Heart left ventricle (tissue), 16 donors: ENCODE measurements around the gene GCNT2. TPM values are rescaled to one million over a fixed set of nuclear protein-coding genes. Genes with fewer than 3 reads are reported as not detected.
"Not testable (repeated sequence)": the region's sequence is repeated elsewhere in the genome, so short reads cannot be mapped to it uniquely, and the experiment has no call there.

Experiments used
- ATAC-seq, 4 donors: fragments of 200-7000 bp; cut with Tn5 transposase; one replicate each; pipeline ENCODE4 v1.9.1; 2020 to 2022; ENCODE audit warnings: moderate library complexity in 4 of 4, mild to moderate bottlenecking in 3 of 4, moderate number of reproducible peaks in 1 of 4
- DNase-seq, 5 donors: peaks; one replicate each; pipeline ENCODE4 v3.0.0-alpha.2; 2020
- H3K27ac ChIP-seq, 12 donors: fragments of 200-600 bp; sonication (generic) in 4 of 12; one replicate each; pipeline versions ENCODE4 v1.5.0 to v1.8.0; 2016 to 2022; ENCODE audit warnings: mild to moderate bottlenecking in 2 of 12
- H3K27me3 ChIP-seq, 9 donors: fragments of 200-600 bp; sonication (generic) in 2 of 9; one replicate each; pipeline versions ENCODE4 v1.5.1 to v1.8.0; 2016 to 2022; ENCODE audit warnings: mild to moderate bottlenecking in 3 of 9
- H3K36me3 ChIP-seq, 9 donors: fragments of 200-600 bp; sonication (generic) in 2 of 9; one replicate each; pipeline versions ENCODE4 v1.5.0 to v1.8.0; 2018 to 2022; ENCODE audit warnings: mild to moderate bottlenecking in 2 of 9
- H3K4me1 ChIP-seq, 12 donors: fragments of 200-600 bp; sonication (generic) in 4 of 12; one replicate each; pipeline versions ENCODE4 v1.5.0 to v1.8.0; 2016 to 2022; ENCODE audit warnings: mild to moderate bottlenecking in 3 of 12
- H3K4me3 ChIP-seq, 12 donors: fragments of 200-600 bp; sonication (generic) in 4 of 12; one replicate each; pipeline versions ENCODE4 v1.5.0 to v1.8.0; 2017 to 2022; ENCODE audit warnings: mild to moderate bottlenecking in 9 of 12, moderate library complexity in 4 of 12
- H3K9me3 ChIP-seq, 12 donors: fragments of 200-600 bp; sonication (generic) in 4 of 12; one replicate each; pipeline versions ENCODE4 v1.5.0 to v1.8.0; 2016 to 2022; ENCODE audit warnings: mild to moderate bottlenecking in 1 of 12
- POLR2A ChIP-seq, 2 donors: fragments of 450-650 bp; IDR thresholded peaks; one replicate each; pipeline ENCODE4 v1.6.1; 2017; ENCODE audit warnings: antibody characterized with exemption in 2 of 2, mild to moderate bottlenecking in 2 of 2, moderate library complexity in 2 of 2
- WGBS, 4 donors: extraction: QIAGEN DNeasy Blood & Tissue Kit in 2 of 4; methylation state at CpG; one replicate each; pipeline versions ENCODE4 v1.1.5 to v1.1.7; 2013 to 2018; 5-methylcytosine and 5-hydroxymethylcytosine counted together
- intact Hi-C, 10 donors: fragments of 100-400 bp; cut with DNase I; formaldehyde crosslinking; loops; one replicate each; pipeline versions ENCODE4 v1.11.1 to v1.14.2; 2022
- polyA plus RNA-seq, 2 donors: library from polyadenylated mRNA; stranded (reverse); fragments of 200-250 nt; gene quantifications; one replicate each; pipeline ENCODE4 v1.2.3, GENCODE V29; 2013
- total RNA-seq, 9 donors: library from RNA; depleted of rRNA in 2 of 9; stranded (reverse); fragments of >200 nt in 2 of 9; fragmentation: NEBNext Ultra II Directional in 3 of 9; extraction: Animal tissue kit (Norgen Biotek cat#: 25700) in 3 of 9; gene quantifications; one replicate each; pipeline versions ENCODE4 v1.1.0 to v1.2.4, GENCODE V29; 2016 to 2023
- TF ChIP-seq, protein P1 (sequence below), 12 donors: fragments of 200-600 bp; sonication (generic) in 4 of 12; IDR thresholded peaks; one replicate each; pipeline versions ENCODE4 v1.5.0 to v1.8.0; 2018 to 2022; ENCODE audit warnings: antibody characterized with exemption in 12 of 12, mild to moderate bottlenecking in 5 of 12
- donor health status: ischemic (EF 13 %, LVEDD 7.1; RV severe dilation, severe dysfunction).
- donor health status: healthy with polysubstance abuse.
- donor health status: DM: no; HTN: yes; CAD: no.
- donor health status: DM: no; HTN: no; CAD: no.
- donor health status: ischemic (EF 25% LVEDD 6.9; RV normal size, moderate dysfunction).
- donor health status: ischemic (EF 25% LVEDD 5.7; RV mildly dilated, moderate dysfunction).
- donor health status: healthy.
- donor health status: DM: yes; HTN: yes; CAD: no.
- donor health status: ischemic (EF 35%, LVEDD 5.7; RV mildly dilated, moderate dysfunction).
- donor health status: nonischemic (EF 11% LVEDD 7.7; RV severe dilation, severe dysfunction).
- donor health status: DM: yes; HTN: yes; CAD: no.
- donor health status: PGD.
- donor health status: ischemic (EF 29% LVEDD 5.4; RV normal size, mild dysfunction).
- donor health status: nonischemic (EF 23%, LVEDD 6.1; RV moderate dilation, normal function).

The GCNT2 gene
- total and polyA plus RNA-seq, 11 donors: 15.1 to 68.8 (median 40.9) TPM

DNA sequence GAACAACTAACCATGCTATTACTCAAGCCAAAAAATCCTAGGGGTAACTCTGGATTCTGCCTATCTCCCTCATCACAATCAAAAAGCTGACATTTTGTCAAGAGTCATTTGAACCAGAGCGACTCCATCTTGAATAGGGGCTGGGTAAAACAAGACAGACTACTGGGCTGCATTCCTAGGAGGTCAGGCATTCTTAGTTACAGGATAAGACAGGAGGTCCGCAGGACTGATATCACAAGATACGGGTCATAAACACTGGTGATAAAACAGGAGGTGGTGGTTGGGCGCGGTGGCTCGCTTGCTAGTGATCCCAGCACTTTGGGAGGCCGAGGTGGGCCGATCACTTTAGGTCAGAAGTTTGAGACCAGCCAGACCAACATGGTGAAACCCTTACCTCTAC lies 141.1 kb downstream of the GCNT2 start:
- WGBS, 4 donors: 72 to 79% (median 75%) methylated on average over 8 of the region's 8 CpGs
- no peak for DNase-seq
- H3K36me3 ChIP-seq: no peaks in the 10 kb centered on the region
- no peak overlapping the region for H3K27ac ChIP-seq
- no peak for ATAC-seq
- H3K4me1 ChIP-seq: no peaks in the 10 kb centered on the region
- intact Hi-C loops: no loop called here
- H3K4me3 ChIP-seq: no peak overlapping the region
- no peak for TF ChIP-seq POLR2A (IDR thresholded peaks at IDR 0.05)
- TF ChIP-seq, protein P1, sequence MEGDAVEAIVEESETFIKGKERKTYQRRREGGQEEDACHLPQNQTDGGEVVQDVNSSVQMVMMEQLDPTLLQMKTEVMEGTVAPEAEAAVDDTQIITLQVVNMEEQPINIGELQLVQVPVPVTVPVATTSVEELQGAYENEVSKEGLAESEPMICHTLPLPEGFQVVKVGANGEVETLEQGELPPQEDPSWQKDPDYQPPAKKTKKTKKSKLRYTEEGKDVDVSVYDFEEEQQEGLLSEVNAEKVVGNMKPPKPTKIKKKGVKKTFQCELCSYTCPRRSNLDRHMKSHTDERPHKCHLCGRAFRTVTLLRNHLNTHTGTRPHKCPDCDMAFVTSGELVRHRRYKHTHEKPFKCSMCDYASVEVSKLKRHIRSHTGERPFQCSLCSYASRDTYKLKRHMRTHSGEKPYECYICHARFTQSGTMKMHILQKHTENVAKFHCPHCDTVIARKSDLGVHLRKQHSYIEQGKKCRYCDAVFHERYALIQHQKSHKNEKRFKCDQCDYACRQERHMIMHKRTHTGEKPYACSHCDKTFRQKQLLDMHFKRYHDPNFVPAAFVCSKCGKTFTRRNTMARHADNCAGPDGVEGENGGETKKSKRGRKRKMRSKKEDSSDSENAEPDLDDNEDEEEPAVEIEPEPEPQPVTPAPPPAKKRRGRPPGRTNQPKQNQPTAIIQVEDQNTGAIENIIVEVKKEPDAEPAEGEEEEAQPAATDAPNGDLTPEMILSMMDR (IDR thresholded peaks at IDR 0.05): no peak
- H3K27me3 ChIP-seq: no peaks in the 10 kb centered on the region
- H3K9me3 ChIP-seq: peaks cover 0 to 7% (median 0%) of the 10 kb centered on the region in 12 donors

- no peaks in the 10 kb centered on the region for H3K27me3 ChIP-seq
- H3K36me3 ChIP-seq: no peaks in the 10 kb centered on the region
- 75 to 85% (median 82%) methylated on average over 2 of the region's 2 CpGs for WGBS, 4 donors
- DNase-seq (no peak), ATAC-seq (no peak)
- intact Hi-C loops: no loop called here
- no peak for TF ChIP-seq POLR2A (IDR thresholded peaks at IDR 0.05)
- TF ChIP-seq, protein P1 (IDR thresholded peaks at IDR 0.05): no peak
- no peaks in the 10 kb centered on the region for H3K4me1 ChIP-seq
- peaks cover 0 to 7% (median 0%) of the 10 kb centered on the region in 12 donors for H3K9me3 ChIP-seq
- no peak overlapping the region for H3K27ac ChIP-seq
- H3K4me3 ChIP-seq: no peak overlapping the region
Measured at GRCh38 chr6:10662742-10663141, 141.6 kb downstream of the GCNT2 start.

- WGBS, 4 donors: 53 to 85% (median 57%) methylated on average over 1 of the region's 1 CpG
- DNase-seq, H3K36me3 ChIP-seq, H3K9me3 ChIP-seq, H3K4me1 ChIP-seq, H3K27ac ChIP-seq, H3K4me3 ChIP-seq, intact Hi-C loops, H3K27me3 ChIP-seq, ATAC-seq: not testable (repeated sequence)
Measured at GRCh38 chr6:10665595-10665994, 144.4 kb downstream of the GCNT2 start.

DNA sequence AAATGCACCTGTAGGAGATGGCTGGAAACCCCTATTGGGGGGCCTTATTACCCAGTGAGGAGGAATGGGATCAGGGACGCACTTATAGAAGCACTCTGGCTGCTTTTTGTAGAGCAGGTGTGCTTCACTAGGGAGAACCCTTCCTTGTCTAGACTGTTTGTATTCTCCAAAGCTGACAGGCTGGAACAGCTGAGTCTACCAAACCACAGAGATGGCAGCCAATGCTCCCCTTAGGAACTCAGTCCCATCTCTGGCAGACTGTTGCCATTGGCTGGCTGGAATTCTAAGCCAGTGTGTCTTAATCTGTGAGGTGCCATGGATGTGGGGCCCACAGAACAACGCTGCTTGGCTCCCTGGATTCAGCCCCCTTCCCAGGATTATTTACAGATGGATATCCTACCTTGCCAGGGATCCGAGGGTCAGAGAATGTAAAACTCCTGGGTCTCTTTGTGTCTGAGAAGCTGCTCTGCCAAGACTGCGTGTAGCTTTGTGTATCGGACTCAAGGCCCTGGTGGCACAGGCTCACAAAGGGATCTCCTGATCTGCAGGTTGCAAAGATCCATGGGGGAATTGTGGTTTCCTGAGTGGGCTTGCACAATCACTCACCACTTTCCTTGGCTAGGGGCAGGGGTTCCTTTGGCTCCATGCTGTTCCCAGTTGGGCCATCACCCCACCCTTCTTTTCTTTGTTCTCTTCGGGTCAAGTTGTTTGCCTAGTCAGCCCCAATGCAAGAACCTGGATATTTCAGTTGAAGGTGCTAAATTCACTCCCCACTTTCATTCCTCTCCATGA lies 147.2 kb downstream of the GCNT2 start:
- 87 to 91% (median 88%) methylated on average over 3 to 6 of the region's 6 CpGs for WGBS, 4 donors
- no peak for TF ChIP-seq POLR2A (IDR thresholded peaks at IDR 0.05)
- TF ChIP-seq, protein P1 (IDR thresholded peaks at IDR 0.05): no peak
- Histone ChIP-seq H3K27ac (no peak overlapping the region), H3K27me3 (no peaks in the 10 kb centered on the region), H3K4me1 (no peaks in the 10 kb centered on the region), H3K4me3 (no peak overlapping the region), H3K9me3 (peaks cover 0 to 7% (median 0%) of the 10 kb centered on the region in 12 donors), H3K36me3 (no peaks in the 10 kb centered on the region)
- intact Hi-C loops: no loop called here
- DNase-seq (no peak), ATAC-seq (no peak)

- Histone ChIP-seq H3K27ac (no peak overlapping the region), H3K4me3 (no peak overlapping the region), H3K27me3 (no peaks in the 10 kb centered on the region), H3K36me3 (no peaks in the 10 kb centered on the region), H3K4me1 (no peaks in the 10 kb centered on the region), H3K9me3 (no peaks in the 10 kb centered on the region)
- DNase-seq (no peak), ATAC-seq (no peak)
- intact Hi-C loops: no loop called here
- WGBS, 4 donors: 93 to 96% (median 95%) methylated on average over 7 of the region's 7 CpGs
- TF ChIP-seq, protein P1 (IDR thresholded peaks at IDR 0.05): no peak
- no peak for TF ChIP-seq POLR2A (IDR thresholded peaks at IDR 0.05)
Measured at GRCh38 chr6:10676403-10676802, 155.3 kb downstream of the GCNT2 start.
